Stimulated activated effector memory CD8-positive, alpha-beta T cell treated with anti-CD3 and anti-CD28 coated beads, Interleukin-12 subunit alpha, Interleukin-12 subunit beta, amount 100 ng/mL, for 72 hours (primary cell): ENCODE results near the gene TAS2R30.
A peak's percentile ranks its signal among the peaks of the same experiment; 100 is the strongest.

Experiments used
- ATAC-seq: fragments of 150-1000 bp; cut with Tn5 transposase; 2 replicates; pipeline ENCODE4 v1.10.0; 2021
- DNase-seq, 2 donors: peaks; one replicate each; pipeline ENCODE4 v3.0.0; 2021 to 2022; ENCODE audit warnings: low spot score in 2 of 2
- H3K27ac Mint-ChIP-seq: one replicate; pipeline ENCODE4 v1.8.0; 2022; ENCODE audit warnings: mild to moderate bottlenecking, mixed read lengths
- H3K36me3 Mint-ChIP-seq: one replicate; pipeline ENCODE4 v1.8.0; 2022; ENCODE audit warnings: mild to moderate bottlenecking, mixed read lengths
- H3K4me1 Mint-ChIP-seq: one replicate; pipeline ENCODE4 v1.8.0; 2022; ENCODE audit warnings: mixed read lengths
- H3K4me3 Mint-ChIP-seq: one replicate; pipeline ENCODE4 v1.8.0; 2022; ENCODE audit warnings: mild to moderate bottlenecking, mixed read lengths
- H3K9me3 Mint-ChIP-seq: one replicate; pipeline ENCODE4 v1.8.0; 2022; ENCODE audit warnings: mixed read lengths

Gene TAS2R30, protein sequence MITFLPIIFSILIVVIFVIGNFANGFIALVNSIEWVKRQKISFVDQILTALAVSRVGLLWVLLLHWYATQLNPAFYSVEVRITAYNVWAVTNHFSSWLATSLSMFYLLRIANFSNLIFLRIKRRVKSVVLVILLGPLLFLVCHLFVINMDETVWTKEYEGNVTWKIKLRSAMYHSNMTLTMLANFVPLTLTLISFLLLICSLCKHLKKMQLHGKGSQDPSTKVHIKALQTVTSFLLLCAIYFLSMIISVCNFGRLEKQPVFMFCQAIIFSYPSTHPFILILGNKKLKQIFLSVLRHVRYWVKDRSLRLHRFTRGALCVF

GRCh38 chr12:11134305-11134704, at the start of gene TAS2R30:
TSS of gene TAS2R30 (minus strand) at chr12:11134644. CDS start at chr12:11134244, 400 bp downstream.
- peak; percentile 28 for ATAC-seq
- Mint-ChIP-seq H3K36me3 (no peaks in the 10 kb centered on the region), H3K27ac (no peak within 1 kb of the TSS), H3K4me1 (peaks cover 44% of the 10 kb centered on the region), H3K4me3 (no peak within 1 kb of the TSS), H3K9me3 (no peaks in the 10 kb centered on the region)
- DNase-seq, result no peak

- Mint-ChIP-seq H3K27ac (no peak overlapping the region), H3K36me3 (no peaks in the 10 kb centered on the region), H3K4me3 (no peak overlapping the region), H3K9me3 (no peaks in the 10 kb centered on the region), H3K4me1 (no peaks in the 10 kb centered on the region)
- no peak for DNase-seq
- peak; percentile 73 for ATAC-seq
These were observed 48.6 kb upstream of the TAS2R30 start for GRCh38 chr12:11183011-11183410.

GRCh38 chr12:11182529-11182928, 48.1 kb upstream of the TAS2R30 start:
- ATAC-seq (no peak), DNase-seq (no peak)
- Mint-ChIP-seq H3K4me1 (no peaks in the 10 kb centered on the region), H3K36me3 (no peaks in the 10 kb centered on the region), H3K27ac (no peak overlapping the region), H3K9me3 (no peaks in the 10 kb centered on the region), H3K4me3 (no peak overlapping the region)

- peaks cover 13% of the 10 kb centered on the region for H3K4me1 Mint-ChIP-seq
- no peak for DNase-seq
- no peak overlapping the region for H3K4me3 Mint-ChIP-seq
- peaks cover 11% of the 10 kb centered on the region for H3K36me3 Mint-ChIP-seq
- H3K27ac Mint-ChIP-seq, result no peak overlapping the region
- no peak for ATAC-seq
- H3K9me3 Mint-ChIP-seq, result no peaks in the 10 kb centered on the region
These were observed 43.8 kb upstream of the TAS2R30 start for GRCh38 chr12:11178250-11178649.

DNA sequence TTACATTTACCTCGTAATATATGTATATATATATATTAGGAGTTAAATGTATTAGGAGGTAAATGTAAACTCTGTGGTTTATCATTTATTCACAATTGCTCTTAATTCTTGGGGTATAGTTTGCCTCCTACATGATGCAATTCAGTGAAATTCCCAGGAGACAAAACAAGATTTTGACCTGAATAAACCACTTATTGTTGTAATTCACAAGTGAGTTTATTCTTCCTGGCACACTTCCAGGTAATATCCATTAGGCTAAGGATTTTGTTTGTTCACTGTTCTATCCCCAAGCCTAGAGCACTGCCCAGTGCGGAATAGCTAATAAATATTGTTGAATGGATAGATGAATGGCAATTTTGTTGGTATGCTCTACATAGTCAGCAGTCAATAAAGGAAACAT, 39.6 kb upstream of the TAS2R30 start:
- H3K4me1 Mint-ChIP-seq, result peaks cover 46% of the 10 kb centered on the region
- no peak overlapping the region for H3K4me3 Mint-ChIP-seq
- no peak for DNase-seq
- no peak for ATAC-seq
- H3K36me3 Mint-ChIP-seq, result peaks cover 48% of the 10 kb centered on the region
- no peaks in the 10 kb centered on the region for H3K9me3 Mint-ChIP-seq
- H3K27ac Mint-ChIP-seq, result no peak overlapping the region

DNA sequence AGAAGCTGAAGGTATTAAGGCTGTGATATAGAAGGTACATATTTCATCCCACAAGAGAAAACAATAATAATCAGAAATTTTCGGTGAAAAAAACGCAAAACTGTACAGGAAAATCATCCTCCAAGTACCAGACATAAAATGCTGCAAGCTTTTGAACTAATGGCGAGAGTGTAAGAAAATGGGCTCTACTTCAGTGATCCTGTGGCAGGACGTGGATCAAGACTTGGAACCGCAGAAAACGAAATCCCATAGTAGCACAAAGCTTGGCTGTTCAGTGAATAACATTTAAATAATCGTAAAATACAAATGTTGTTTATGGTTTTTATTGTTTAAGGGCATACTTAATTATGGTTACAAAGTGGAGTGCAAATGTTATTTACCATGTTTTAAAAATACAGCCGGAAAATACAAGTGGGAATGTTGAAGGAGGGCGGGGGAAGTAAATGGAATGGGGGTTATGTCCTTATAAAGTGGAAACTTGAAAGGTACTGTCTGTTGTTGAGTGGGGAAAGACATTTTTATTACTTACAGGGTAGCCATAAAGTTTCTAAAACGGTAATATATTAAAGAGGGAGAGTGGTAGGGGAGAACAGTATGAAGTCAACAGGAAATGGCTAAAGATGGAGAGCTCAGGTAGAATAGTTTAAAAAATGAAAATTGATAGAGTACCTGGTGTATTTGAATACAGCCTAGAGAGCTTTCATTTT, 37.7 kb upstream of the TAS2R30 start:
- Mint-ChIP-seq H3K4me1 (peaks cover 62% of the 10 kb centered on the region), H3K9me3 (no peaks in the 10 kb centered on the region), H3K4me3 (peak overlapping the region; percentile 99), H3K27ac (peak overlapping the region; percentile 99), H3K36me3 (peaks cover 67% of the 10 kb centered on the region)
- ATAC-seq (no peak), DNase-seq (no peak)

- ATAC-seq (peak; percentile 99), DNase-seq (peak; percentile 78 to 88)
- Mint-ChIP-seq H3K36me3 (peaks cover 73% of the 10 kb centered on the region), H3K9me3 (no peaks in the 10 kb centered on the region), H3K4me3 (peak within 1 kb of the TSS; percentile 99), H3K27ac (peak within 1 kb of the TSS; percentile 99), H3K4me1 (peaks cover 69% of the 10 kb centered on the region)
These were observed 36.9 kb upstream of the TAS2R30 start, which contains the start of gene SMIM10L1 for GRCh38 chr12:11171145-11171968. TSS of gene SMIM10L1 (plus strand) at chr12:11171194. CDS start at chr12:11171357, 163 bp downstream.

- no peak for ATAC-seq
- H3K4me1 Mint-ChIP-seq, result peaks cover 74% of the 10 kb centered on the region
- peak overlapping the region; percentile 99 for H3K4me3 Mint-ChIP-seq
- peaks cover 74% of the 10 kb centered on the region for H3K36me3 Mint-ChIP-seq
- DNase-seq, result no peak
- peak overlapping the region; percentile 99 for H3K27ac Mint-ChIP-seq
- no peaks in the 10 kb centered on the region for H3K9me3 Mint-ChIP-seq
These were observed 36.3 kb upstream of the TAS2R30 start for GRCh38 chr12:11170810-11171144.

- Mint-ChIP-seq H3K4me1 (peaks cover 64% of the 10 kb centered on the region), H3K36me3 (peaks cover 83% of the 10 kb centered on the region)
- no peak for ATAC-seq
These were observed 31.9 kb upstream of the TAS2R30 start for GRCh38 chr12:11166300-11166699.

GRCh38 chr12:11164384-11164783, 29.9 kb upstream of the TAS2R30 start:
- no peak overlapping the region for H3K4me3 Mint-ChIP-seq
- peaks cover 58% of the 10 kb centered on the region for H3K4me1 Mint-ChIP-seq
- no peak for DNase-seq
- H3K27ac Mint-ChIP-seq, result no peak overlapping the region
- H3K9me3 Mint-ChIP-seq, result no peaks in the 10 kb centered on the region
- H3K36me3 Mint-ChIP-seq, result peaks cover 78% of the 10 kb centered on the region
- ATAC-seq, result no peak

More at GRCh38 chr12:11166300-11166699, 31.9 kb upstream of the TAS2R30 start:
- peak overlapping the region; percentile 26 for H3K27ac Mint-ChIP-seq
- H3K9me3 Mint-ChIP-seq, result no peaks in the 10 kb centered on the region
- DNase-seq, result no peak
- no peak overlapping the region for H3K4me3 Mint-ChIP-seq

GRCh38 chr12:11162502-11162901, 28.1 kb upstream of the TAS2R30 start:
- Mint-ChIP-seq H3K9me3 (no peaks in the 10 kb centered on the region), H3K4me1 (peaks cover 43% of the 10 kb centered on the region), H3K36me3 (peaks cover 60% of the 10 kb centered on the region), H3K27ac (no peak overlapping the region), H3K4me3 (no peak overlapping the region)
- DNase-seq (no peak), ATAC-seq (no peak)

GRCh38 chr12:11158885-11159444, 24.5 kb upstream of the TAS2R30 start:
- DNase-seq (no peak), ATAC-seq (no peak)
- no peak overlapping the region for H3K27ac Mint-ChIP-seq
- H3K9me3 Mint-ChIP-seq, result peaks cover 3% of the 10 kb centered on the region
- H3K4me3 Mint-ChIP-seq, result no peak overlapping the region
- peaks cover 34% of the 10 kb centered on the region for H3K36me3 Mint-ChIP-seq
- H3K4me1 Mint-ChIP-seq, result peaks cover 26% of the 10 kb centered on the region

DNA sequence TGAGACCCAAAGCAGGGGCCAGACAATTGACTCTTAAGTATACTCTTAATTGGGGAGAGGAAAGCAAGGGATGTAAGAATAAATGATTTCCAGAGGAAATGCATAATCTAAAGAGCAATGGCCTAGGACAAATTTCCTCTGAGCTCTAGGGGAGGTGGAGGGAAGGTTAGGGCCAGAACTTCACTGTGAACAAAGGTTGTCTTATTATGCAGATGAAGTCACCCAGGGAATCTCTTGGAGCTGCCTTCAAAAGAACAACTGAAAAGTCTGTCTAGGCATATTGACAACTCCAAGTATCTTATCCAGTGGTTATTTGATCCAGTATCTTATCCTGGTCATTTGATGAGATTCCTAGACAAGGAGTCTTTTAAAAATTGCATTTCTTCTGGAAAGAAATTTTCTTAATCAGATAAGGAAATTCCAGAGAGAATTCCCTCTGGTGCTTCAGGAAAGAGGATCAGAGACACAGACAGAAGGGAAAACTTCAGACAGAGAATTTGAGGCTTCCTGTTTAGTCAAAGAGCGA, 20.0 kb upstream of the TAS2R30 start:
- H3K4me3 Mint-ChIP-seq, result no peak overlapping the region
- ATAC-seq, result no peak
- no peak overlapping the region for H3K27ac Mint-ChIP-seq
- no peak for DNase-seq
- peaks cover 6% of the 10 kb centered on the region for H3K4me1 Mint-ChIP-seq
- H3K36me3 Mint-ChIP-seq, result no peaks in the 10 kb centered on the region
- H3K9me3 Mint-ChIP-seq, result peaks cover 3% of the 10 kb centered on the region

- DNase-seq (no peak), ATAC-seq (no peak)
- H3K36me3 Mint-ChIP-seq, result no peaks in the 10 kb centered on the region
- H3K4me3 Mint-ChIP-seq, result no peak overlapping the region
- peaks cover 6% of the 10 kb centered on the region for H3K4me1 Mint-ChIP-seq
- H3K27ac Mint-ChIP-seq, result no peak overlapping the region
- peaks cover 3% of the 10 kb centered on the region for H3K9me3 Mint-ChIP-seq
These were observed 18.3 kb upstream of the TAS2R30 start for GRCh38 chr12:11152725-11153124.

DNA sequence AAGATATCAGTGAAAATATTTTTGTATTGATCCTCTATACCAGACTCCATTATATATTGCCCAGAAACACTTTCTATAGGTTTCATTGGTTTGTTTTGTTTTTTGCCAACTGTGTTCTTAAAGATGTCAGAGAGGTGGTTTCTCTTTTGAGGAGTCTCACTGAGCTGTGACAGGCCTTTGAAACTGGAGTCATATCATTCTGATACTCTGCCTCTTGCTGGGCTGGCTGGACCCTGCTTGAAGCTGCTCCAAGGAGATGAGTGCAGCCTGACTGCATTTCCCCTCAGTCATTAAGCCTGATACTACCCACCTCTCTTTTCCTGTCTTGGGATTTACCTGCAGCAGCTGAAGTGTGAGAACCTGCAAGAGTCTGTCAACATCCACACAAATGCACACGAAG, 16.4 kb upstream of the TAS2R30 start:
- Mint-ChIP-seq H3K4me3 (no peak overlapping the region), H3K9me3 (no peaks in the 10 kb centered on the region), H3K4me1 (no peaks in the 10 kb centered on the region), H3K27ac (no peak overlapping the region), H3K36me3 (no peaks in the 10 kb centered on the region)
- DNase-seq (no peak), ATAC-seq (no peak)
